ENCODE data around the gene ASRGL1. TPM values are rescaled to one million over a fixed set of nuclear protein-coding genes. Genes with fewer than 3 reads are reported as not detected.

ASRGL1 gene
- total RNA-seq, 4 donors from 2014 or later = 2.1 to 11.6 (median 6.7) TPM

GRCh38 chr11:62387381-62387780 is 50.1 kb downstream of the ASRGL1 start:
- Histone ChIP-seq H3K4me3 (no peak overlapping the region), H3K9me3 (no peaks in the 10 kb centered on the region), H3K36me3 (no peaks in the 10 kb centered on the region), H3K4me1 (no peaks in the 10 kb centered on the region), H3K27me3 (no peaks in the 10 kb centered on the region), H3K27ac (replicated peaks in 1 of 4) (no peak overlapping the region)
- DNase-seq (ENCODE audit: extremely low spot score) = no peak
- TF ChIP-seq CTCF (IDR thresholded peaks at IDR 0.05) = no peak
- no peak for TF ChIP-seq POLR2A (IDR thresholded peaks at IDR 0.05; ENCODE audit: low read depth)
- no peak for TF ChIP-seq POLR2AphosphoS5 (IDR thresholded peaks at IDR 0.05)
- no peak for TF ChIP-seq EP300 (IDR thresholded peaks at IDR 0.05)
- WGBS = 95% methylated on average over 3 of the region's 3 CpGs
- intact Hi-C loops (cut with DNase I) = loop anchor here (10.0 kb wide), 1 partner anchor 477 kb away; no protein-coding TSS in a partner anchor

GRCh38 chr11:62388999-62389398 is 51.8 kb downstream of the ASRGL1 start:
- H3K27me3 ChIP-seq = no peaks in the 10 kb centered on the region
- 76% methylated on average over 11 of the region's 11 CpGs for WGBS
- no peak overlapping the region for H3K4me3 ChIP-seq
- no peak overlapping the region for H3K27ac ChIP-seq (replicated peaks in 1 of 4)
- TF ChIP-seq POLR2AphosphoS5 (IDR thresholded peaks at IDR 0.05) (no peak), CTCF (IDR thresholded peaks at IDR 0.05) (no peak), POLR2A (IDR thresholded peaks at IDR 0.05; ENCODE audit: low read depth) (no peak)
- no peaks in the 10 kb centered on the region for H3K4me1 ChIP-seq
- no peaks in the 10 kb centered on the region for H3K9me3 ChIP-seq
- no peak for DNase-seq (ENCODE audit: extremely low spot score)
- no peaks in the 10 kb centered on the region for H3K36me3 ChIP-seq
- intact Hi-C loops (cut with DNase I) = loop anchor here (10.0 kb wide), 1 partner anchor 476 kb away; no protein-coding TSS in a partner anchor

- Histone ChIP-seq H3K4me3 (no peak overlapping the region), H3K27me3 (no peaks in the 10 kb centered on the region), H3K9me3 (no peaks in the 10 kb centered on the region), H3K27ac (replicated peaks in 1 of 4) (no peak overlapping the region), H3K36me3 (no peaks in the 10 kb centered on the region), H3K4me1 (peaks cover 4 to 9% (median 9%) of the 10 kb centered on the region in 4 donors)
- no peak for DNase-seq (ENCODE audit: extremely low spot score)
- intact Hi-C loops (cut with DNase I) = no loop called here
- WGBS = 78% methylated on average over 5 of the region's 5 CpGs
- TF ChIP-seq POLR2AphosphoS5 (IDR thresholded peaks at IDR 0.05) = no peak
- no peak for TF ChIP-seq CTCF (IDR thresholded peaks at IDR 0.05)
- TF ChIP-seq EP300 (IDR thresholded peaks at IDR 0.05) = no peak
- no peak for TF ChIP-seq POLR2A (IDR thresholded peaks at IDR 0.05; ENCODE audit: low read depth)
Measured at GRCh38 chr11:62390237-62390636, 53.0 kb downstream of the ASRGL1 start.

GRCh38 chr11:62390722-62391121 is 53.5 kb downstream of the ASRGL1 start:
- no peaks in the 10 kb centered on the region for H3K9me3 ChIP-seq
- 100% methylated on average over 1 of the region's 1 CpG for WGBS
- no peak overlapping the region for H3K4me3 ChIP-seq
- TF ChIP-seq POLR2AphosphoS5 (IDR thresholded peaks at IDR 0.05) (no peak), POLR2A (IDR thresholded peaks at IDR 0.05; ENCODE audit: low read depth) (no peak), EP300 (IDR thresholded peaks at IDR 0.05) (no peak), CTCF (IDR thresholded peaks at IDR 0.05) (no peak)
- H3K27me3 ChIP-seq = no peaks in the 10 kb centered on the region
- H3K36me3 ChIP-seq = no peaks in the 10 kb centered on the region
- intact Hi-C loops (cut with DNase I) = no loop called here
- H3K4me1 ChIP-seq = peaks cover 7 to 14% (median 14%) of the 10 kb centered on the region in 4 donors
- no peak for DNase-seq (ENCODE audit: extremely low spot score)
- no peak overlapping the region for H3K27ac ChIP-seq (replicated peaks in 1 of 4)

All from esophagus muscularis mucosa (tissue), 4 donors.